ENCODE measurements around the gene POLE.
A peak's percentile ranks its signal among the peaks of the same experiment; 100 is the strongest.

Gene POLE

DNA sequence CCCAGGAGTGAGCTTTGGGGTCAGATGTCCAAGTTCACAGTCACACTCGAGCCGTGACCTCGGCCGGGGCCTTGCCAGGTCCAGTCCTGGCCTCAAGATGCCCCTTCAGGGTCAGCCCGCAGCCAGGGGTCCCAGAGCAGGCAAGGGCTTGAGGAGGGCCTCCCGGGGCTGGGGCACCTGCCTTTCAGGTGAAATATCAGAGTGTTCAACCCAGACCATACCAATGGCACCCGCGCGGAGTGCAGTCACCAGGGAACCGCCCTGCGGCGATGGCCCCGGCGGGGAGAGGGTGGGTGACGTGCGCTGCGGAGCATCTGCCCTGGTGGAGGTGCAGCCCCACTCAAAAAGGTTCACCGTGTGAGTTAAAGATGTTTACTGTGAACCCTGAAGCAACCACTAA, 93.6 kb downstream of the POLE start:
- H3K27ac ChIP-seq (ENCODE audit: low read length), result no peak overlapping the region
- no peaks in the 10 kb centered on the region for H3K79me2 ChIP-seq (ENCODE audit: low read length)
- H3K9me3 ChIP-seq (ENCODE audit: insufficient read depth, low read length), result no peaks in the 10 kb centered on the region
- no peak overlapping the region for H3K9ac ChIP-seq (ENCODE audit: low read length)
- H3K4me2 ChIP-seq (ENCODE audit: low read length), result peak overlapping the region; percentile 28
- no peaks in the 10 kb centered on the region for H4K20me1 ChIP-seq (ENCODE audit: insufficient read depth, low read length)
- no peak overlapping the region for H2AFZ ChIP-seq (ENCODE audit: low read depth, low read length)
- peaks cover 25% of the 10 kb centered on the region for H3K4me1 ChIP-seq (ENCODE audit: low read length)
- no peak for TF ChIP-seq EZH2phosphoT487 (IDR thresholded peaks at IDR 0.05; ENCODE audit: low read depth)
- TF ChIP-seq, protein P1, sequence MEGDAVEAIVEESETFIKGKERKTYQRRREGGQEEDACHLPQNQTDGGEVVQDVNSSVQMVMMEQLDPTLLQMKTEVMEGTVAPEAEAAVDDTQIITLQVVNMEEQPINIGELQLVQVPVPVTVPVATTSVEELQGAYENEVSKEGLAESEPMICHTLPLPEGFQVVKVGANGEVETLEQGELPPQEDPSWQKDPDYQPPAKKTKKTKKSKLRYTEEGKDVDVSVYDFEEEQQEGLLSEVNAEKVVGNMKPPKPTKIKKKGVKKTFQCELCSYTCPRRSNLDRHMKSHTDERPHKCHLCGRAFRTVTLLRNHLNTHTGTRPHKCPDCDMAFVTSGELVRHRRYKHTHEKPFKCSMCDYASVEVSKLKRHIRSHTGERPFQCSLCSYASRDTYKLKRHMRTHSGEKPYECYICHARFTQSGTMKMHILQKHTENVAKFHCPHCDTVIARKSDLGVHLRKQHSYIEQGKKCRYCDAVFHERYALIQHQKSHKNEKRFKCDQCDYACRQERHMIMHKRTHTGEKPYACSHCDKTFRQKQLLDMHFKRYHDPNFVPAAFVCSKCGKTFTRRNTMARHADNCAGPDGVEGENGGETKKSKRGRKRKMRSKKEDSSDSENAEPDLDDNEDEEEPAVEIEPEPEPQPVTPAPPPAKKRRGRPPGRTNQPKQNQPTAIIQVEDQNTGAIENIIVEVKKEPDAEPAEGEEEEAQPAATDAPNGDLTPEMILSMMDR (IDR thresholded peaks at IDR 0.05; ENCODE audit: low read depth, low read length), result no peak
- peaks cover 6% of the 10 kb centered on the region; the same call in 1 of the 2 replicates for H3K27me3 ChIP-seq (ENCODE audit: low read depth, low read length)
- no peaks in the 10 kb centered on the region for H3K36me3 ChIP-seq (replicated peaks; ENCODE audit: low read depth, low read length)
- H3K4me3 ChIP-seq (ENCODE audit: low read length), result peak overlapping the region; percentile 47

DNA sequence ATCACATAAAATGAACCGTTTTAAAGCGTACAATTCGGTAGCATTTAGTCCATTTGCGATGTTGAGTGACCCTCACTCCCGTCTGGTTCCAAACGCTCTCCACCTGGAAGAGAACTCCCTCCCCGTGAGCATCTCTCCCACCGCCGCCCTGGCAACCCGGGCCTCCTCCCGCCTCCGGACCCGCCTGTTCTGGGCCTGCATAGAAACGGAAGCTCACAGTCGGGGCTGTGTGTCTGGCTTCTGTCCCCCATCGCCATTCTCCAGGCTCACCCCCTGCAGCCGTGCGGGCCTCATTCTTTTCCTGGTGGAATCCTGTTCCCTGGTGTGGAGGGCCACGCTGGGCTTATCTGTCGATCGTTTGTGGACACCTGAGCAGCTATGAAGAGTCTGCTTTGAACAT, 94.1 kb downstream of the POLE start:
- no peak overlapping the region for H3K27ac ChIP-seq (ENCODE audit: low read length)
- H3K4me2 ChIP-seq (ENCODE audit: low read length), result no peak overlapping the region
- no peaks in the 10 kb centered on the region for H3K36me3 ChIP-seq (replicated peaks; ENCODE audit: low read depth, low read length)
- TF ChIP-seq EZH2phosphoT487 (IDR thresholded peaks at IDR 0.05; ENCODE audit: low read depth), result no peak
- TF ChIP-seq, protein P1 (IDR thresholded peaks at IDR 0.05; ENCODE audit: low read depth, low read length), result no peak
- H4K20me1 ChIP-seq (ENCODE audit: insufficient read depth, low read length), result no peaks in the 10 kb centered on the region
- no peak overlapping the region for H2AFZ ChIP-seq (ENCODE audit: low read depth, low read length)
- no peaks in the 10 kb centered on the region for H3K9me3 ChIP-seq (ENCODE audit: insufficient read depth, low read length)
- no peaks in the 10 kb centered on the region for H3K79me2 ChIP-seq (ENCODE audit: low read length)
- no peak overlapping the region for H3K4me3 ChIP-seq (ENCODE audit: low read length)
- peaks cover 25% of the 10 kb centered on the region for H3K4me1 ChIP-seq (ENCODE audit: low read length)
- H3K27me3 ChIP-seq (ENCODE audit: low read depth, low read length), result peaks cover 6% of the 10 kb centered on the region; the same call in 1 of the 2 replicates
- no peak overlapping the region for H3K9ac ChIP-seq (ENCODE audit: low read length)

DNA sequence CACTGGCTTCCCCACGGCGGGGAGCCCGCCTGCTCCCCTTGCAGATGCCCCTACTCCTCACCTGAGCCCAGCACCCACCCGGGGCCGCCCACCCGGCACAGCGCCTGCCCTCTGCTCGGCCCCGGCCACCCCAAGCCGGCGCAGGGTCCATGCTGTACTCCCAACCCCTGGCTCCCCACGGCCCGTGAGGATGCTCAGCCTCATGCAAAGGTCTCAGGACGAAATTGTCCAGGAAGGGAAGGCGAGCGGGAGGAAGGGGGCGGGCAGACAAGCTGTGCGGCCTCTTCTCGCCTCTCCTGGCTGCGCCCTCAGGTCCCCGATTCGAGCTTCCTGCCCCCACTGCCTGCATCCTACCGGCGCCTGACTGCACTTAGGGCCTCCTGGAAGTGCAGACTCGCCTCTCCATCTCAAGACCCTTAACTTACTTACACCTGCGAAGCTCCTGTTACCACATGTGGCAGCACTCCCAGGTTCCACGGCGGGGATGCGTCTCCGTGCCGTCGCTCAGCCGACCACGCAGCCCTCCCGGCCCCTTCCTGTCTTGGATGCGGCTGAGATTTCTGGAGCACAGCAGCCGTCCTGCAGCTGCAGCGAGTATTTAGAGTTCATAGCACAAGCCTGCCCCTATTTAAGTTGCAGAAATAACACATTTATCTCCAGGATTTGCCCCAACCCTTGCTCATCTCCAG, 94.7 kb downstream of the POLE start:
- no peaks in the 10 kb centered on the region for H3K36me3 ChIP-seq (replicated peaks; ENCODE audit: low read depth, low read length)
- no peak overlapping the region for H3K4me3 ChIP-seq (ENCODE audit: low read length)
- no peak overlapping the region for H2AFZ ChIP-seq (ENCODE audit: low read depth, low read length)
- H3K4me2 ChIP-seq (ENCODE audit: low read length), result no peak overlapping the region
- no peaks in the 10 kb centered on the region for H3K9me3 ChIP-seq (ENCODE audit: insufficient read depth, low read length)
- no peaks in the 10 kb centered on the region for H3K79me2 ChIP-seq (ENCODE audit: low read length)
- H3K9ac ChIP-seq (ENCODE audit: low read length), result no peak overlapping the region
- TF ChIP-seq EZH2phosphoT487 (IDR thresholded peaks at IDR 0.05; ENCODE audit: low read depth), result no peak
- TF ChIP-seq, protein P1 (IDR thresholded peaks at IDR 0.05; ENCODE audit: low read depth, low read length), result no peak
- no peak overlapping the region for H3K27ac ChIP-seq (ENCODE audit: low read length)
- peaks cover 3% of the 10 kb centered on the region; the same call in 1 of the 2 replicates for H3K27me3 ChIP-seq (ENCODE audit: low read depth, low read length)
- H3K4me1 ChIP-seq (ENCODE audit: low read length), result peaks cover 23% of the 10 kb centered on the region
- H4K20me1 ChIP-seq (ENCODE audit: insufficient read depth, low read length), result no peaks in the 10 kb centered on the region

DNA sequence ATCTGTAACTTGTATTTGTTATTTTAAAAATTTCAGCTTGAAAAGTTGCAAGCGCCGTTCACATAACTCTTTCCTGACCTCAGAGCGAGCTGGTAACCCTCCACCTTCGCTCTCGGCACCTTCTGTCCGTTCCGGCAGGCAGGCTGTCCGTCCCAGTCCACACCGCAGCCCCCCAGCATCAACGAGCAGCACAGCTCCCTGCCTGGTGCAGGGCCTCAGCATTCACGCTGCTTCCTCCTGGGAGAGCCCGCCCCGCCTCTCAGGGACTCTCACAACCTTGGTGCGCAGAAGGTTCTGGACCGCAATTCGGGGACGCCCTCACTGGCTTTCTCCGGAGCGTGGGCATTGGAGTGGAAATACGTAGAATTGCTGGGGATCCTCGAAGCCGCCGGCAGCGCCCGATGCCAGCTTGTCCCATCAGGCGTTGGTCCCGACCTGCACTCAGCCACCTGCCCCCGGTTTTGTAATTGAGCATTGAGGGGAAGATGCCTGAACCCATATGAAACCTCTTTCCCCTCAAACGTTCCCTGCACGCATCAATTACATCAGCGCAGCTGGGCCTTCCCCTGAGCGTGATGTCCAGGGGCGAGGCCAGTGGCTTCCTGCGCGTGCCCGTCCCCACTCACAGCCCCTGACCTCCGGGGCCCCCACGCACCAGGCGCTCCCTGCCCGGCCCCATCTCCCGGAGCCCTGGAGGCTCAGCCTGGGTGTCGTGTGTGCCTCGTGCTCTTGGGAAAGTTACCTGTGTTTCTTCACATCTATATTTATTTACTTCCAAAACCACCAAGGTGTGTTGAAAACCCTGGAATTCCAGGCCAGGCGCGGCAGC, 95.8 kb downstream of the POLE start:
- H3K9me3 ChIP-seq (ENCODE audit: insufficient read depth, low read length), result no peaks in the 10 kb centered on the region
- H3K4me2 ChIP-seq (ENCODE audit: low read length), result no peak overlapping the region
- no peak overlapping the region for H3K27ac ChIP-seq (ENCODE audit: low read length)
- no peak overlapping the region for H3K9ac ChIP-seq (ENCODE audit: low read length)
- no peak overlapping the region for H3K4me3 ChIP-seq (ENCODE audit: low read length)
- no peaks in the 10 kb centered on the region for H3K36me3 ChIP-seq (replicated peaks; ENCODE audit: low read depth, low read length)
- no peaks in the 10 kb centered on the region for H3K79me2 ChIP-seq (ENCODE audit: low read length)
- peaks cover 15% of the 10 kb centered on the region for H3K4me1 ChIP-seq (ENCODE audit: low read length)
- H3K27me3 ChIP-seq (ENCODE audit: low read depth, low read length), result no peaks in the 10 kb centered on the region
- no peaks in the 10 kb centered on the region for H4K20me1 ChIP-seq (ENCODE audit: insufficient read depth, low read length)
- H2AFZ ChIP-seq (ENCODE audit: low read depth, low read length), result no peak overlapping the region
- TF ChIP-seq, protein P1 (IDR thresholded peaks at IDR 0.05; ENCODE audit: low read depth, low read length), result no peak
- TF ChIP-seq EZH2phosphoT487 (IDR thresholded peaks at IDR 0.05; ENCODE audit: low read depth), result no peak
